ENCODE results near the gene ARHGAP23. TPM values are rescaled to one million over a fixed set of nuclear protein-coding genes. Genes with fewer than 3 reads are reported as not detected.
"Not testable (repeated sequence)": the region's sequence is repeated elsewhere in the genome, so short reads cannot be mapped to it uniquely, and the experiment has no call there.

The ARHGAP23 gene
- total and polyA plus RNA-seq, 10 of the 15 experiments (the other 5 are each of a cell fraction or from before 2014, with no cell fraction given): 0.23 to 5.8 (median 2.1) TPM

- TF ChIP-seq, protein P1, sequence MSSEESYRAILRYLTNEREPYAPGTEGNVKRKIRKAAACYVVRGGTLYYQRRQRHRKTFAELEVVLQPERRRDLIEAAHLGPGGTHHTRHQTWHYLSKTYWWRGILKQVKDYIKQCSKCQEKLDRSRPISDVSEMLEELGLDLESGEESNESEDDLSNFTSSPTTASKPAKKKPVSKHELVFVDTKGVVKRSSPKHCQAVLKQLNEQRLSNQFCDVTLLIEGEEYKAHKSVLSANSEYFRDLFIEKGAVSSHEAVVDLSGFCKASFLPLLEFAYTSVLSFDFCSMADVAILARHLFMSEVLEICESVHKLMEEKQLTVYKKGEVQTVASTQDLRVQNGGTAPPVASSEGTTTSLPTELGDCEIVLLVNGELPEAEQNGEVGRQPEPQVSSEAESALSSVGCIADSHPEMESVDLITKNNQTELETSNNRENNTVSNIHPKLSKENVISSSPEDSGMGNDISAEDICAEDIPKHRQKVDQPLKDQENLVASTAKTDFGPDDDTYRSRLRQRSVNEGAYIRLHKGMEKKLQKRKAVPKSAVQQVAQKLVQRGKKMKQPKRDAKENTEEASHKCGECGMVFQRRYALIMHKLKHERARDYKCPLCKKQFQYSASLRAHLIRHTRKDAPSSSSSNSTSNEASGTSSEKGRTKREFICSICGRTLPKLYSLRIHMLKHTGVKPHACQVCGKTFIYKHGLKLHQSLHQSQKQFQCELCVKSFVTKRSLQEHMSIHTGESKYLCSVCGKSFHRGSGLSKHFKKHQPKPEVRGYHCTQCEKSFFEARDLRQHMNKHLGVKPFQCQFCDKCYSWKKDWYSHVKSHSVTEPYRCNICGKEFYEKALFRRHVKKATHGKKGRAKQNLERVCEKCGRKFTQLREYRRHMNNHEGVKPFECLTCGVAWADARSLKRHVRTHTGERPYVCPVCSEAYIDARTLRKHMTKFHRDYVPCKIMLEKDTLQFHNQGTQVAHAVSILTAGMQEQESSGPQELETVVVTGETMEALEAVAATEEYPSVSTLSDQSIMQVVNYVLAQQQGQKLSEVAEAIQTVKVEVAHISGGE (CRISPR knock-in tag; IDR thresholded peaks at IDR 0.05): no peak
- no peak for TF ChIP-seq NR2F1 (conservative IDR thresholded peaks at IDR 0.05)
- TF ChIP-seq, protein P2, sequence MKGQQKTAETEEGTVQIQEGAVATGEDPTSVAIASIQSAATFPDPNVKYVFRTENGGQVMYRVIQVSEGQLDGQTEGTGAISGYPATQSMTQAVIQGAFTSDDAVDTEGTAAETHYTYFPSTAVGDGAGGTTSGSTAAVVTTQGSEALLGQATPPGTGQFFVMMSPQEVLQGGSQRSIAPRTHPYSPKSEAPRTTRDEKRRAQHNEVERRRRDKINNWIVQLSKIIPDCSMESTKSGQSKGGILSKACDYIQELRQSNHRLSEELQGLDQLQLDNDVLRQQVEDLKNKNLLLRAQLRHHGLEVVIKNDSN (IDR thresholded peaks at IDR 0.05; ENCODE audit: borderline replicate concordance, extremely low read length, insufficient read depth, low read depth, low read length): no peak
- no peak for TF ChIP-seq STAT3 (IDR thresholded peaks at IDR 0.05; ENCODE audit: low read depth, low read length)
- no peak for TF ChIP-seq CREB1 (IDR thresholded peaks at IDR 0.05; ENCODE audit: low read depth)
- TF ChIP-seq RFX5 (IDR thresholded peaks at IDR 0.05; ENCODE audit: low read depth, low read length): no peak
- no peak for TF ChIP-seq CREM (IDR thresholded peaks at IDR 0.05; ENCODE audit: low read depth)
- TF ChIP-seq POLR2AphosphoS2 (IDR thresholded peaks at IDR 0.05; ENCODE audit: low read depth, low read length): no peak
- TF ChIP-seq GATAD2B (conservative IDR thresholded peaks at IDR 0.05; ENCODE audit: low read depth): no peak
- TF ChIP-seq EED (IDR thresholded peaks at IDR 0.05; ENCODE audit: low read depth): no peak
- TF ChIP-seq SPI1 (IDR thresholded peaks at IDR 0.05; ENCODE audit: borderline replicate concordance, insufficient read depth, low read depth, low read length): no peak
- no peak for TF ChIP-seq FOXM1 (IDR thresholded peaks at IDR 0.05; ENCODE audit: low read depth, low read length)
Observed at GRCh38 chr17:38476549-38476948, 48.3 kb downstream of the ARHGAP23 start (continued).

DNA sequence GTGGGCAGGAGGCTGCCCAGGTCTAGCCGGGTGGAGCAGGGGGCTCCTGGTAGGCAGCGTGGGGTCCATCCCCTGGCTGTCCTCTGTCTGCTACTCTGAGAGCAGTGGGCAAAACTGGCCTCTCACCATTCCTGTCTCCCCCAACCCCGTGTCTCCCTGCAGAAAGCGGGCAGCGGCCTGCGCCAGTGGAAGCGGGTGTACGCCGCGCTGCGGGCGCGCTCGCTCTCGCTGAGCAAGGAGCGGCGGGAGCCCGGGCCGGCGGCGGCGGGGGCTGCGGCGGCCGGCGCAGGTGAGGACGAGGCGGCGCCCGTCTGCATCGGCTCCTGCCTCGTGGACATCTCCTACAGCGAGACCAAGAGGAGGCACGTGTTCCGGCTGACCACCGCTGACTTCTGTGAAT lies 49.2 kb downstream of the ARHGAP23 start:
- ATAC-seq; H2AFZ ChIP-seq (ENCODE audit: control insufficient read depth, low read depth, low read length); H3K36me3 ChIP-seq (ENCODE audit: control insufficient read depth in 2 of 2, insufficient read depth in 2 of 2, low read length in 1 of 2); intact Hi-C loops (cut with micrococcal nuclease; ENCODE audit: unreplicated experiment); H4K20me1 ChIP-seq (ENCODE audit: control insufficient read depth, insufficient read depth); H3K4me3 ChIP-seq; H3K4me2 ChIP-seq (ENCODE audit: control insufficient read depth, insufficient read depth); BruUV-seq (replicated peaks); DNase-seq (ENCODE audit: low read depth, low spot score); RAD21 ChIA-PET (ENCODE audit: unreplicated experiment); POLR2A ChIA-PET; H3K79me2 ChIP-seq (ENCODE audit: control insufficient read depth, insufficient read depth, low read length); H3K27me3 ChIP-seq (replicated peaks in 1 of 2; ENCODE audit: control insufficient read depth in 2 of 2, insufficient read depth in 2 of 2, low read length in 1 of 2); SMC1A ChIA-PET (ENCODE audit: uncharacterized antibody, unreplicated experiment); H3K9me3 ChIP-seq (replicated peaks; ENCODE audit: control insufficient read depth, insufficient read depth, low read length); FAIRE-seq; CTCF ChIA-PET; H3K27ac ChIP-seq (ENCODE audit: control insufficient read depth, insufficient read depth); H3K9ac ChIP-seq (ENCODE audit: control insufficient read depth, insufficient read depth, low read length); H3K4me1 ChIP-seq (ENCODE audit: control insufficient read depth, insufficient read depth, low read length): not testable (repeated sequence)
- 86% methylated on average over 13 of the region's 36 CpGs for WGBS (ENCODE audit: insufficient coverage, insufficient replicate concordance, low lambda C conversion rate, missing lambda C conversion rate)
- in situ Hi-C loops (cut with MboI): loop anchor here (10.0 kb wide), 1 partner anchor 133 kb away; the partner anchor contains the start of gene GPR179

GRCh38 chr17:38477951-38478350 lies 49.7 kb downstream of the ARHGAP23 start:
- H2AFZ ChIP-seq (ENCODE audit: control insufficient read depth, low read depth, low read length); H3K27me3 ChIP-seq (replicated peaks in 1 of 2; ENCODE audit: control insufficient read depth in 2 of 2, insufficient read depth in 2 of 2, low read length in 1 of 2); H4K20me1 ChIP-seq (ENCODE audit: control insufficient read depth, insufficient read depth); H3K4me2 ChIP-seq (ENCODE audit: control insufficient read depth, insufficient read depth); SMC1A ChIA-PET (ENCODE audit: uncharacterized antibody, unreplicated experiment); ATAC-seq; RAD21 ChIA-PET (ENCODE audit: unreplicated experiment); H3K9me3 ChIP-seq (replicated peaks; ENCODE audit: control insufficient read depth, insufficient read depth, low read length); BruUV-seq (replicated peaks); H3K9ac ChIP-seq (ENCODE audit: control insufficient read depth, insufficient read depth, low read length); H3K79me2 ChIP-seq (ENCODE audit: control insufficient read depth, insufficient read depth, low read length); FAIRE-seq; DNase-seq (ENCODE audit: low read depth, low spot score); H3K27ac ChIP-seq (ENCODE audit: control insufficient read depth, insufficient read depth); intact Hi-C loops (cut with micrococcal nuclease; ENCODE audit: unreplicated experiment); CTCF ChIA-PET; H3K36me3 ChIP-seq (ENCODE audit: control insufficient read depth in 2 of 2, insufficient read depth in 2 of 2, low read length in 1 of 2); H3K4me1 ChIP-seq (ENCODE audit: control insufficient read depth, insufficient read depth, low read length); POLR2A ChIA-PET; H3K4me3 ChIP-seq: not testable (repeated sequence)
- 79% methylated on average over 12 of the region's 13 CpGs for WGBS (ENCODE audit: insufficient coverage, insufficient replicate concordance, low lambda C conversion rate, missing lambda C conversion rate)
- in situ Hi-C loops (cut with MboI): loop anchor here (10.0 kb wide), 1 partner anchor 133 kb away; the partner anchor contains the start of gene GPR179
